GM12874 (cell line): ENCODE results near the gene C9.

Experiments
- CTCF ChIP-seq: IDR thresholded peaks from 2 replicates; pipeline ENCODE4 v1.5.1; 2011; ENCODE audit warnings: low read depth, mild to moderate bottlenecking, control low read depth, low read length, moderate library complexity; ENCODE audit not compliant: insufficient read depth

The C9 gene

DNA sequence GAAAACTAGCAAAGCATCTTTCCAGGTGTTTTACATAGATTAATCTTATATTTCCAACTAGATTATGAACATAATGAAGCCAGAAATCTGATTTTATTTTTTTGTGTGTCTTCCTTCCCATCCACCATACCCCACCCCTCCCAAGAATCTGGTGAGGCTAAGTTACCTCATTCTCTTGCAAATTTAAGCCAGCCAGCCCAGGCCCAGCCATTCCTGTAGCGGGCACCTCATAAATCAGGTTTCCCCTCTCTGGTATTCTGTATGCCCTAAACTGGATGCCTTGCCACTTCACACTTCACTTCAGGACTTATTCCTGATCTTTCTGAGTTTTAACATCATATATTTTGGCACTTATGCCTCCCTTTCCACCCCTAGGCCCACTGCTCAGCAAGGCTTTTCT lies 21.8 kb downstream of the C9 start:
- TF ChIP-seq CTCF, result no peak

GRCh38 chr5:39341896-39342295 lies 22.4 kb downstream of the C9 start:
- TF ChIP-seq CTCF, result no peak

- no peak for TF ChIP-seq CTCF
These were observed 23.8 kb downstream of the C9 start for GRCh38 chr5:39340506-39340905.

GRCh38 chr5:39337252-39337915 lies 26.9 kb downstream of the C9 start:
- no peak for TF ChIP-seq CTCF

DNA sequence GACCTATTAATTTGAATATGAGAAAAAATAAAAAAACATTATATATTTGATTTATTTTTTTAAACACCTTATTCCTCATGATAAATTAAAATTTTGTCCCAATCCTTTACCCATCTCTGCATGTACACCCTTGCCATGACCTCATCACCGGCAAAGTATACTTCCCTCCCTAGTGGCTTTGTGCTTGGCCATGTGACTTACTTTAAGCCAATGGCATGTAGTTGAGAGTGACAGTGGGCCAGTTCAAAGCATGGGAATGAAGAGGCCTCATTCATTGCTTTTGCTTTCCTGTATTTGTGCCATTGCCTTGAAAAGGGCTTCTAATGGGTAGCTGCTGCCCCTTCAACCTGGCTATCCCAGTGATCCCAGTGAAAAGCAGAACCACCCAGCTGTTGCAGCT lies 31.2 kb downstream of the C9 start:
- no peak for TF ChIP-seq CTCF

DNA sequence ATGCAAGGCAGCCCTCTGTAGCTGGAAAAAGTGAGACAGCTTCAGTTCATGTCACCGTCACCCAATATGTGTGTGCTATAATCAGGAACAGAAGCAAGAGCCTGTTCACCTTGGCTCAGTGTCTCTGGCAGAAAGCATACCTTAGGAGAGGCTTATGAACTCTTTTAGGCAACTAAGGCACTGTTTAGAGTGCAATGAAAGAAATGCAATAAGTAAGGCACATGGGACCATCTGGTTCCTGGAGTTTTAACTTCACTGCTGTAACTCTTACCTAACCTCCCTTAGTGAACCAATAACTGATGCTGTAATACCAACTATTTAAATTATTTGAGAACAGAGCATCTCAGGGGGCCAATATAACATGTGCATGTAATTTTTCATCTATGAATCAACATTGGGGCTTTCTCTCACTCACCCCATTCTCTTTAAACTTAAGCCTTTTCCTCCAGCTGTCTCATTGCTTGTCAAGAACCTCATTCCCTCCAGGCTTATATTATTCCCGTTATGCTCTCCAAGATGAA lies 32.4 kb downstream of the C9 start:
- TF ChIP-seq CTCF, result no peak

DNA sequence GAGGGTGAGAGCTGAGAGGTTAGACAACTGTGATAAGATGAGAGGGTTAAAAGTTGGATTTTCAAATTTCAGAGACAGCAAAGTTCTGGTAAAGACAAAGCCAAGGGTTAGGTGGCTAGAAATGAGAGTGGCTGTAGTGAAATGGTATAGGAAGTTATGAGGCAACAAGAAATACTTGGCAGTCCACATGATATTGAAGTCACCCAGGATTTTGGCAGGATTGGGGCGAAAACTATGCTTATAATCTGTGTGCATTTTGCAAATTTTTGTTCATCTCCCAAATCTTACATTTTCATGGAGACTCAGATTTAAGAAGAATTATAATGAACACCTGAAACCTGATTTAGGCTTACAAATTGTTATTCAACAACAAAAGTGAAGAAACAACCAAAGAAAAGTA lies 35.6 kb downstream of the C9 start:
- no peak for TF ChIP-seq CTCF
